Inflammatory macrophage treated with lipopolysaccharide for 4 hours (primary cell): Measurements from ENCODE around the gene PLCL2.
A peak's percentile ranks its signal among the peaks of the same experiment; 100 is the strongest.

ENCODE experiments used
- DNase-seq: peaks from one replicate; pipeline ENCODE4 v3.0.0-alpha.2; 2020

The PLCL2 gene

GRCh38 chr3:16866571-16866970 is 18.2 kb upstream of the PLCL2 start:
- DNase-seq = no peak

GRCh38 chr3:16868513-16868912 is 16.2 kb upstream of the PLCL2 start:
- no peak for DNase-seq

DNA sequence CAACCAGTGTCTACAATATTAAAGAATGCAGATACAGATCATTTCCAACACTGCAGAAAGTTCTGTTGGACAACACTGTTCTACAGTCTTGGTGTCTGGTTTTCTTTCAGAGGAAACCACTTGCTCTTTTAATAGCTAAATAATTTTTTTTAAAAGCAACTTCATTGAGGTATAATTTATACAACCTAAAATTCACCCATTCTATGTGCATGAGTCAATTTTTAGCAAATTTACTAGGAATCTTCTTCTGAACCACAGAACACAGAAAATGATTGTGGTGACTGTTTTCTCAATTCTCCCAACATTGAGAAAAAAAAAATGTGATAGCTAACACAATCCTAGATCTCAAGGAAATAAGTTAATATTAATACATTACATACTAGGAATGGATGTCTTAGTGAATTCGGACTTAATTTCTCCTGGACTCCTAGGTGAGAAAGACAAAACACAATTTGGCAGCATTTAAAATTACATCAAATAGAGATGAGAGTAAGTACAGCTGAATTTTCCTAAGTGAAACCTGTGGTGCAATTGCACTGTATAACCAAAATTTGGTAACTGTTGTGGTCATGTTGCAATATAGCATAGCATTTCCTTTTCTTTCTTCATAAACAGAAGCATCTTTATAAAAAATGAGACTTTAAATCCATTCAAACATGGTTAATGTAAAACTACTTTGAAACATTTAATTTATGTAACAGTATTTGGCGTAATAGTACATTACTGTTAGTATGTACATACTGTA is 15.3 kb upstream of the PLCL2 start:
- peak; percentile 81 for DNase-seq

GRCh38 chr3:16871915-16872842 is 12.6 kb upstream of the PLCL2 start:
- DNase-seq = peak; percentile 44

DNA sequence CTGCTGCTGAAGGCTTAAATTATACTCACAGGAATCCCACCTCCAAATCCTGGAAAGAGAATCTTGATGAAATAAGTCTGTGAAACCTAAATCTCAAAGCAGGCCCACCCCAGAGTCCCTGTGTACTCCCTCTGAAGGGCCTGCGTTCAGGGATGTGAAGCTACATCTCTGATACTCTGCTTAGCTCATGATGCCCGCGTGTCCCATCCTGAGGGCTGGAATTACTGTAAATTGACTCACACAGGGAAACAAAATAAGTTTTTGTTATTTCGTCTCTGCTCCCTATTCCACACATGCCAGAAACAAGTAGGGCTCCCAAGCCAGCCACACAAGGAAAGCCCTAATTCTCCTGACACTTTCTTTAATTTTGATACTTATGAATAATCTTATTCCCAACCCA is 10.9 kb upstream of the PLCL2 start:
- DNase-seq = no peak

DNA sequence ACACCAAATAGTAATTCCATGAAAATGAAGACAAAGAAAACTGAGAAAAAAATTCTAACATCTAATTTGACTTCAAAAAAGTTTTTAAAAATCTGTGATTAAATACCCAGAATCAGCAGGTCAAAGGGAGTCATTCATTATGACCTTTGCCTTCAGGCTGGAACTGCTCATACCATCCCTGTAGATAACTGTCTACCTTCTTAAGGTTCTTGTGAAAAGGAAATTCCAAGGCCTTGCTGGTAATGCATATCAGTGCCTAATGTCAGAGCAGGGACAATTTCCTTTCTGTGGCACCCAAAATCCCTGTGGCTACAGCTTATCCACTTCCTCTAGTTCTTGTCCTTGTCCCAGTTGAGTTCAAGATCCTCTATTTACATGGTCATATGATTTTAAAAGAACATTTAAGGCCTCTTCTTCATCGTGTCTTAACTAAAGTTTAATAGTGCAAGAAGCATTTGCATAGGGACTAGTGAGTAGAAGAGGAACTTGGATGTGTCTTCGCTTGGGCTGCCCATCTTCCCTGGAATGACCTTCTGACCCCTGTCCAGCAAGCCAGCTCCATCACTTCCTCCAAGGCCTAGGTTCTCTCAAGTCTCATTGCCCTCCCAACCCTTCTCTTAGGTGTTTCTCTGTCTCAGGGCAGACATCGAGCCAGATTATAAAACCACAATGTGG is 8.7 kb upstream of the PLCL2 start:
- peak; percentile 52 for DNase-seq

DNA sequence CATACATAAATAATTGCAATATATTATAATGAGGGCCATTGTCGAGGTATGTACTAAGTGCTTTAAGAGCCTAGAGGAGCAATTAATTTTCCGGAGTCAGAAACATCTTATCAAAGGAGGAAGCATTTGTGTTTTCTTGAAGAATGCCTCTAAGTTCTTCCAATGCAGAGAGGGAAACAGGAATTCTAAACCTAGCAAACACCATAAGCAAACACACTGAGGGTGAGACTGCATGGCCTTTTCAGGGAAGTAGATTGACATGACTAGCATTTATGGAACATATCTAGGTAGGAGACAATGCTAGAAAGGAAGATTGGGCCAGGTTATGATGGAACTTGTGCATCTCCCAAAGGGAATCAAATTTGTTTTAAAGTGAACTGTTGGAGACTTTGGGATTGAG is 7.2 kb upstream of the PLCL2 start:
- DNase-seq = no peak

GRCh38 chr3:16877911-16878310 is 6.8 kb upstream of the PLCL2 start:
- no peak for DNase-seq

GRCh38 chr3:16881896-16882630 is 2.7 kb upstream of the PLCL2 start:
- DNase-seq = peak; percentile 30

DNA sequence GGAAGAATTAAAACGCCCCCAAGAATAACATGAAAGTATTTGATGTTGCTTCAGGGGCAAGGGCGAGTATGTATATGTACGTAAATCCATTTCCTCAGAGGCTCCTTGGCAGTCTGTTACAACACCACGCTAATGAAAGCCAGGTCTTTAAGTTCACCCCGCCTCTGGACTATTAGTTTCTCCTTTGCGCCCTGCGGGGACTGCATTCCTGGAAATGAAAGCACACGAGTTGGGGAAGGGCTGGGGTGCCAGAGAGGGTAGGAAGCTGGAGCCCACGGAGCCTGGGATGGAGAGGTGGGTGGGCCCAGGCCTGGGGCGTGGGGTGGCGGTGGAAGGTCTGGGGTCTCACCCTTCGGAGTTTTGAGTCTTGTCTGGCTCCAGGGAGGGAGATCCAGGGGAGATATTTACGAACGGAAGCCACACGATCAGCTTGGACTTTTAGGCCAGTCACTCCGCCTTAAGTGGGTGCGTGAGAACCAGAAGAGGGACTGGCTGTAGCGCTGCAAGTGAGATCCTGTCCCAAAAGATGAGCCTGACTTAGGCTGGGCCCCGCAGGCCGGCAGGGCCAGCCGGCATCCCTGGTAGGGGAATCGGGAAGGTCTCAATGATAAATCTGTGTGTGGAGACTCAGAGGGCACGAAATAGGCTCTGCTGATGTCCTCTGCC is 1.6 kb upstream of the PLCL2 start:
- DNase-seq = peak; percentile 59

- DNase-seq = no peak
Observed at GRCh38 chr3:16883723-16884083, 1.1 kb upstream of the PLCL2 start.

- DNase-seq = peak; percentile 40
Observed at GRCh38 chr3:16884084-16884747, 539 bp upstream of the PLCL2 start.

DNA sequence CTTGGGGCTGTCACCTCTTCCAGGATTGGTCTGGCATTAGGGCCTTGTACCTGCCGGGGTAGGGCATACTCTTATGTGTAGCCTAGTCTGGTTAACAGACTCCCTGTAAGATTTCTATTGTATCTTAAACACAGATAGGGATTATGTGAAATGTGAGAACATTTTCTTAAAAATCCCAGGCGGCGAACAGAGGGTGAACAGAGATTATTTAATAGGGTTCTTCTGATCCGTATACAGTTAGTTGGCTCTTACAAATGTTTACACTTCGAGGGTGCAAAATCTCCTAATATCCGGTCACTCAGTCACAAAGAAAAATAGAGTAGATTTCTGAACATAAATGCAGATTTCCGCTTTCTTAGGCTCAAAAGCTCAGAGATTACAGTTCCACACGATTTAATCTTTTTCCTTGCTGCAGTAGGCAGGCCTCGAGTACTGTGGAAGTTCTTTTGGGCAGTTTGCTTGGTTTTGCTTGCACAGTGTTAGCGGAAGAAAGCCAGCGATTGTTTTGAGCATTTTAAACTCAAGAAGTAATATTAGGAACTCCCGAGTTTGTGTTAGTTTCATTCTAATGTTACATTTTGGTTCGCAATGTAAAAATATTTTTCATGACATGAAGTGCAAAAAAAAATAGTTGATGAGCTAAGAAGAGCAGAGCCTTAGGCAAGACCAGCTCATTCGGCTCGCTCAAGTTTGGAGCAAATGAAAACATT is 993 bp downstream of the PLCL2 start:
- DNase-seq = peak; percentile 43

- DNase-seq = peak; percentile 78
Observed at GRCh38 chr3:16886303-16886683, 1.5 kb downstream of the PLCL2 start.

- no peak for DNase-seq
Observed at GRCh38 chr3:16887130-16887529, 2.4 kb downstream of the PLCL2 start.

GRCh38 chr3:16888356-16888755 is 3.6 kb downstream of the PLCL2 start:
- DNase-seq = peak; percentile 66

- no peak for DNase-seq
Observed at GRCh38 chr3:16888785-16889607, 4.2 kb downstream of the PLCL2 start.

DNA sequence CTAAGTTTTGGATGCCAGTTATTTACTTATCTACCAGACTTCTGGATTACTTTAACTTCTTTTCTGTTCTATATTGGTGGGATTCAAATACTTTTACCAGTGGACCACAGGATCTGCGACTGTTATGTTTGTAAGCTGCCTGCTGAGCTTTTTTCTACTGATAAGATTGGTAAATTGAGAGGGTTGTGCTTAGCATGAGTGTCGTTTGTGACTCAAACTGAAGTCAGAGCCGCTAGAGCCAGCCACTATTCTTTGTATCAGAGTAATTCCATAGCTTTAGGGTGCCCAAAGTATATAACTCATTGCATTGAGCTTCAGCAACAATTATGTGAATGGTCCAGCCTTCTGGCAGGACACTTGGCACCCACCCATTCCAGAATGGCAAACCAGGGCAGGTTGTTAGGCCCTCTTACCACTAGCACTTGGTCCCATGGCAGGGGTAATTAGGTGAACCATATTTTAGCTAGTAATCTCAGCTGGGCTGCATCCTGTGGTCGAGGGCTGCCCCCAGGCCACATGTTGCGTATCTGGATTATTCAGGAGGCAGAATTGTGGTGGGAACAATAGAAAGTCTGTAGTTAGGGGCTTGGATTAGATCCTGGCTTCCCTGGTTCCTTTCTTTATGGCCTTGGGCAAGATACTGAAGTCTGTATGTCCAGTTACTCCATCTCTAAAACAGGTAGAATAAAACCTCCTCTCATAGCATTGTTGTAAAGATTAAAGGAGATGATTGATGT is 6.0 kb downstream of the PLCL2 start:
- DNase-seq = no peak

DNA sequence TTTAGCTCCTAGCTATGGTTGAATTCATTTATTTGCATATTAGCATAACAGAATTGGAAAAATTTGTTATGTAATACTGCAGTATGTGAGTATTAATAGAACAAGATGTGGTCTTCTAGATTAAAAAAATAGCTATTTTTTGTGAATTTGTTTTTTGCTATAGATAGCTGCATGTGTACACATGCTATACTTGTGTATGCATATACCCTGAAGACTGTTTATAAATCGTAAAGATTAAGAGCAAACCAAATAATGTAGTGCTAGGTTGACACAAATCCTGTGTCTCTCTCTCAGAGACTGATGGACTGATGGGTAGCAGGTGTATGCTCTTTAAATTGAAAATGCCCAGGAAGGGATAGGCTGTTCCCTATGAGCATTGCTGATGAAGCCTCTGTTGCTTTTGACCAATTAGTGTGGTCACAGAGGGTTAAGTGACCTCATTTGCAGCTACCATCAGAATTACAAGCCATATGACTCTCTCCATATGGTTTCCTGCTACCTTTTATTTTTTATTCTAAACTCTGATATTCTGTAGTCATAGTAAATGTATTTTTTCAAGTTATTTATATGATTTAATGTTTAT is 9.0 kb downstream of the PLCL2 start:
- DNase-seq = no peak
